Smooth muscle cell (in vitro differentiated cells): ENCODE data around the gene SSB. TPM values are rescaled to one million over a fixed set of nuclear protein-coding genes. Genes with fewer than 3 reads are reported as not detected.

Source experiments
- DNase-seq: peaks from one replicate; lab custom pipeline; 2025; ENCODE audit not compliant: unreplicated experiment; lab: John Stamatoyannopoulos, UW
- H2AFZ ChIP-seq: fragments of 200-600 bp; sonication (generic); 2 replicates; pipeline ENCODE4 v1.6.0; 2016; ENCODE audit warnings: antibody characterized with exemption, low read depth, mild to moderate bottlenecking
- H3F3A ChIP-seq: fragments of 200-600 bp; sonication (generic); 2 replicates; pipeline ENCODE4 v1.6.0; 2017; ENCODE audit warnings: antibody characterized with exemption, low read depth
- H3K27ac ChIP-seq: fragments of 200-600 bp; sonication (generic); 2 replicates; pipeline ENCODE4 v1.5.1; 2016; ENCODE audit warnings: low read depth, mild to moderate bottlenecking
- H3K27me3 ChIP-seq: fragments of 200-600 bp; sonication (generic); 2 replicates; pipeline ENCODE4 v1.6.1; 2016; ENCODE audit warnings: low read depth, mild to moderate bottlenecking
- H3K36me3 ChIP-seq: fragments of 200-600 bp; sonication (generic); 2 replicates; pipeline ENCODE4 v1.5.1; 2016; ENCODE audit warnings: low read depth
- H3K4me1 ChIP-seq: fragments of 200-600 bp; sonication (generic); 2 replicates; pipeline ENCODE4 v1.5.1; 2016; ENCODE audit warnings: low read depth
- H3K4me2 ChIP-seq: fragments of 200-600 bp; sonication (generic); 2 replicates; pipeline ENCODE4 v1.6.0; 2016; ENCODE audit warnings: mild to moderate bottlenecking
- H3K4me3 ChIP-seq: fragments of 200-600 bp; sonication (generic); 2 replicates; pipeline ENCODE4 v1.5.1; 2016; ENCODE audit warnings: mild to moderate bottlenecking
- H3K79me2 ChIP-seq: fragments of 200-600 bp; sonication (generic); 2 replicates; pipeline ENCODE4 v1.6.0; 2016; ENCODE audit warnings: low read depth, mild to moderate bottlenecking
- H3K9ac ChIP-seq: fragments of 200-600 bp; sonication (generic); 2 replicates; pipeline ENCODE4 v1.6.0; 2016; ENCODE audit warnings: low read depth
- H3K9me3 ChIP-seq: fragments of 200-600 bp; sonication (generic); replicated peaks from 2 replicates; pipeline ENCODE4 v1.5.1; 2016; ENCODE audit warnings: low read depth
- H4K20me1 ChIP-seq: fragments of 200-600 bp; sonication (generic); 2 replicates; pipeline ENCODE4 v1.6.0; 2016; ENCODE audit warnings: low read depth
- WGBS: methylation state at CpG from one replicate; pipeline ENCODE4 v1.1.7; 2016; ENCODE audit warnings: low lambda C conversion rate; 5-methylcytosine and 5-hydroxymethylcytosine counted together
- polyA plus RNA-seq: library from polyadenylated mRNA; unstranded; fragments of >200 nt; fragmentation: Nextera tagmentation; extraction: Ambion mirVana; gene quantifications from 2 replicates; pipeline ENCODE4 v1.2.1, GENCODE V29; 2016
- total RNA-seq: library from RNA; depleted of rRNA; stranded (reverse); fragments of >200 nt; gene quantifications from 2 replicates; pipeline ENCODE4 v1.2.3, GENCODE V29; 2014
- TF ChIP-seq, protein P1 (sequence below): fragments of 200-600 bp; sonication (generic); IDR thresholded peaks from 2 replicates; pipeline ENCODE4 v1.5.1; 2017; ENCODE audit warnings: borderline replicate concordance, mild to moderate bottlenecking, antibody characterized with exemption; ENCODE audit not compliant: insufficient read depth, poor library complexity, severe bottlenecking

Gene SSB
- total and polyA plus RNA-seq, 2 experiments from 2014 or later = 91.5 to 95.8 TPM

- TF ChIP-seq, protein P1, sequence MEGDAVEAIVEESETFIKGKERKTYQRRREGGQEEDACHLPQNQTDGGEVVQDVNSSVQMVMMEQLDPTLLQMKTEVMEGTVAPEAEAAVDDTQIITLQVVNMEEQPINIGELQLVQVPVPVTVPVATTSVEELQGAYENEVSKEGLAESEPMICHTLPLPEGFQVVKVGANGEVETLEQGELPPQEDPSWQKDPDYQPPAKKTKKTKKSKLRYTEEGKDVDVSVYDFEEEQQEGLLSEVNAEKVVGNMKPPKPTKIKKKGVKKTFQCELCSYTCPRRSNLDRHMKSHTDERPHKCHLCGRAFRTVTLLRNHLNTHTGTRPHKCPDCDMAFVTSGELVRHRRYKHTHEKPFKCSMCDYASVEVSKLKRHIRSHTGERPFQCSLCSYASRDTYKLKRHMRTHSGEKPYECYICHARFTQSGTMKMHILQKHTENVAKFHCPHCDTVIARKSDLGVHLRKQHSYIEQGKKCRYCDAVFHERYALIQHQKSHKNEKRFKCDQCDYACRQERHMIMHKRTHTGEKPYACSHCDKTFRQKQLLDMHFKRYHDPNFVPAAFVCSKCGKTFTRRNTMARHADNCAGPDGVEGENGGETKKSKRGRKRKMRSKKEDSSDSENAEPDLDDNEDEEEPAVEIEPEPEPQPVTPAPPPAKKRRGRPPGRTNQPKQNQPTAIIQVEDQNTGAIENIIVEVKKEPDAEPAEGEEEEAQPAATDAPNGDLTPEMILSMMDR = peak; percentile 68
- no peak overlapping the region for H3K9ac ChIP-seq
- H3K9me3 ChIP-seq = no peaks in the 10 kb centered on the region
- H3K79me2 ChIP-seq = no peaks in the 10 kb centered on the region
- no peak overlapping the region for H3K4me3 ChIP-seq
- H3F3A ChIP-seq = no peaks in the 10 kb centered on the region
- H3K4me2 ChIP-seq = no peak overlapping the region
- no peak overlapping the region for H3K27ac ChIP-seq
- H2AFZ ChIP-seq = no peak overlapping the region
- no peaks in the 10 kb centered on the region for H3K27me3 ChIP-seq
- DNase-seq = no peak
- no peaks in the 10 kb centered on the region for H3K4me1 ChIP-seq
- no peaks in the 10 kb centered on the region for H3K36me3 ChIP-seq
- no peaks in the 10 kb centered on the region for H4K20me1 ChIP-seq
- WGBS = 43% methylated on average over 12 of the region's 12 CpGs
These were observed 31.3 kb upstream of the SSB start for GRCh38 chr2:169767243-169767888.

GRCh38 chr2:169768262-169768995, 30.2 kb upstream of the SSB start:
- no peaks in the 10 kb centered on the region for H3K9me3 ChIP-seq
- WGBS = 95% methylated on average over 51 of the region's 72 CpGs
- H3K36me3 ChIP-seq = no peaks in the 10 kb centered on the region
- no peaks in the 10 kb centered on the region for H3K4me1 ChIP-seq
- no peak overlapping the region for H3K4me2 ChIP-seq
- TF ChIP-seq, protein P1 = no peak
- H4K20me1 ChIP-seq = no peaks in the 10 kb centered on the region
- no peak overlapping the region for H3K4me3 ChIP-seq
- H2AFZ ChIP-seq = no peak overlapping the region
- DNase-seq = no peak
- no peaks in the 10 kb centered on the region for H3K79me2 ChIP-seq
- H3K9ac ChIP-seq = no peak overlapping the region
- no peak overlapping the region for H3K27ac ChIP-seq
- H3F3A ChIP-seq = no peaks in the 10 kb centered on the region
- no peaks in the 10 kb centered on the region for H3K27me3 ChIP-seq

DNA sequence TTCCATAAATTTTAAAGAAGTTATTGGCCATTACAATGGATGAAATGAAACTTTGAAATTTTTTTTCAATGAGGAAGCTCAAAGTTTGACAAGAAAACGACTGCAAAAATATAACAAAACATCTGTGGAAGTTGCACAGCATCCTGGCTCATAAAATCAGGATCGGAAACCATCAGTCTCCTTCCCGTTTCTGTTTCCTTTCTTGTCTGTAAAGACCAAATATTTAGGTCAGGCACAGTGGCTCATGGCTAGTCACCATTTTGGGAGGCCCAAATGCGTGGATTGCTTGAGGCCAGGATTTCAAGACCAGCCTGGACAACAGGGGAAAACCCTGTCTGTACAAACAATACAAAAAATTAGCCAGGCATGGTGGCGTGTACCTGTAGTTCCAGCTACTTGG, 27.6 kb upstream of the SSB start:
- Histone ChIP-seq H3K9me3 (no peaks in the 10 kb centered on the region), H4K20me1 (no peaks in the 10 kb centered on the region), H3K9ac (no peak overlapping the region), H3F3A (no peaks in the 10 kb centered on the region), H3K79me2 (no peaks in the 10 kb centered on the region), H2AFZ (no peak overlapping the region), H3K4me1 (no peaks in the 10 kb centered on the region), H3K27me3 (no peaks in the 10 kb centered on the region), H3K4me3 (no peak overlapping the region), H3K4me2 (no peak overlapping the region), H3K36me3 (no peaks in the 10 kb centered on the region), H3K27ac (no peak overlapping the region)
- TF ChIP-seq, protein P1 = no peak
- no peak for DNase-seq
- 89% methylated on average over 5 of the region's 5 CpGs for WGBS
